K562 (cell line): ENCODE results near the gene PINK1. TPM values are rescaled to one million over a fixed set of nuclear protein-coding genes. Genes with fewer than 3 reads are reported as not detected.
A peak's percentile ranks its signal among the peaks of the same experiment; 100 is the strongest.

Experiments used
- ATAC-seq: fragments of 200-7000 bp; cut with Tn5 transposase; 3 replicates; pipeline ENCODE4 v1.9.1; 2020; ENCODE audit warnings: moderate library complexity
- BruUV-seq: library from RNA; stranded (reverse); fragments of 400-500 nt; replicated peaks from 2 replicates; lab custom pipeline; 2021; lab: Mats Ljungman, UMichigan
- CTCF ChIA-PET: fragments of 300-600 bp; formaldehyde crosslinking; extraction: SDS; loops from one replicate; lab custom pipeline; 2021; ENCODE audit warnings: low intra/inter-chr PET ratio; lab: Yijun Ruan, JAX
- POLR2A ChIA-PET: fragments of 300-600, 350-650 bp; sonication (Branson Sonifier 250); formaldehyde crosslinking; extraction: SDS; loops from one replicate; lab custom pipeline; 2021; ENCODE audit warnings: antibody characterized with exemption, inconsistent platforms; lab: Yijun Ruan, JAX
- DNase-seq, 4 experiments: peaks; one replicate each; pipeline versions ENCODE4 v3.0.0 to v3.0.0-alpha.2; 2011 to 2018; ENCODE audit warnings: low spot score in 3 of 4, mixed read lengths in 3 of 4; ENCODE audit errors: extremely low read depth in 1 of 4
- FAIRE-seq: peaks from 2 replicates; lab custom pipeline; 2011; peaks lifted over from hg19 to GRCh38; lab: Jason Lieb, UNC
- H2AFZ ChIP-seq: 2 replicates; pipeline ENCODE4 v1.6.0; 2011; ENCODE audit warnings: low read depth, low read length, control low read depth, inconsistent platforms
- H3K27ac ChIP-seq: fragments of 200-600 bp; 3 replicates; pipeline ENCODE4 v1.8.0; 2011; ENCODE audit warnings: low read depth, mild to moderate bottlenecking, control low read depth, inconsistent platforms, low read length, moderate library complexity, mixed read lengths; ENCODE audit errors: extremely low read depth
- H3K27me3 ChIP-seq, 2 experiments: fragments of 300-600 bp in 1 of 2; 2 replicates in 1 of 2; 3 replicates in 1 of 2; pipeline versions ENCODE4 v1.6.0 to v1.8.0; 2011; ENCODE audit warnings: inconsistent platforms in 2 of 2, low read length in 2 of 2, mild to moderate bottlenecking in 1 of 2, mixed read lengths in 1 of 2, moderate library complexity in 1 of 2; ENCODE audit not compliant: control insufficient read depth in 2 of 2, insufficient read depth in 2 of 2
- H3K36me3 ChIP-seq: fragments of 300-600 bp; 3 replicates; pipeline ENCODE4 v1.8.0; 2011; ENCODE audit warnings: mild to moderate bottlenecking, low read length, inconsistent platforms; ENCODE audit not compliant: control insufficient read depth, insufficient read depth
- H3K4me1 ChIP-seq, 2 experiments: fragments of 200-600 bp in 1 of 2; replicated peaks in 1 of 2; 2 replicates in 1 of 2; 3 replicates in 1 of 2; pipeline versions ENCODE4 v1.5.1 to v1.8.0; 2011; ENCODE audit warnings: inconsistent platforms in 2 of 2, low read length in 2 of 2, mild to moderate bottlenecking in 1 of 2, mixed read lengths in 1 of 2, moderate library complexity in 1 of 2; ENCODE audit not compliant: control insufficient read depth in 2 of 2, insufficient read depth in 2 of 2
- H3K4me2 ChIP-seq: 2 replicates; pipeline ENCODE4 v1.6.1; 2011; ENCODE audit warnings: low read length, control low read depth, inconsistent platforms, mixed read lengths; ENCODE audit not compliant: insufficient read depth
- H3K4me3 ChIP-seq: fragments of 200-600 bp; sonication (generic), shearing (Covaris generic); 2 replicates; pipeline ENCODE4 v1.5.1; 2016; ENCODE audit warnings: control low read depth, inconsistent platforms
- H3K79me2 ChIP-seq: fragments of 200-600 bp; 3 replicates; pipeline ENCODE4 v1.8.0; 2011; ENCODE audit warnings: low read length, inconsistent platforms; ENCODE audit not compliant: control insufficient read depth, insufficient read depth
- H3K9ac ChIP-seq, 2 experiments: 2 replicates each; pipeline versions ENCODE4 v1.6.0 to v1.6.1; 2011; ENCODE audit warnings: low read depth in 2 of 2, low read length in 2 of 2, control low read depth in 1 of 2, inconsistent platforms in 1 of 2, mild to moderate bottlenecking in 1 of 2, mixed read lengths in 1 of 2; ENCODE audit not compliant: insufficient read depth in 1 of 2
- H3K9me1 ChIP-seq: one replicate; pipeline ENCODE4 v1.6.0; 2011; ENCODE audit warnings: inconsistent platforms, mild to moderate bottlenecking, low read length, moderate library complexity; ENCODE audit not compliant: control insufficient read depth, insufficient read depth
- H3K9me3 ChIP-seq: replicated peaks from 2 replicates; pipeline ENCODE4 v1.5.1; 2011; ENCODE audit warnings: low read depth, low read length, inconsistent platforms; ENCODE audit not compliant: control insufficient read depth, insufficient read depth
- H4K20me1 ChIP-seq: replicated peaks from 2 replicates; pipeline ENCODE4 v1.6.1; 2011; ENCODE audit warnings: low read length, inconsistent platforms, mixed read lengths; ENCODE audit not compliant: control insufficient read depth, insufficient read depth
- CBX2 ChIP-seq: fragments of 200-600 bp; sonication (generic); IDR thresholded peaks from one replicate; pipeline ENCODE4 v1.6.1; 2012; ENCODE audit warnings: mild to moderate bottlenecking, low read length, inconsistent platforms; ENCODE audit not compliant: insufficient read depth, poor library complexity, severe bottlenecking
- EGR1 ChIP-seq: fragments of 450-650 bp; conservative IDR thresholded peaks from 2 replicates; pipeline ENCODE4 v1.6.1; 2017; ENCODE audit warnings: mild to moderate bottlenecking
- ETV1 ChIP-seq: fragments of 450-650 bp; conservative IDR thresholded peaks from 2 replicates; pipeline ENCODE4 v1.6.1; 2016; ENCODE audit warnings: missing genetic modification characterization, control low read depth, low read depth, missing compliant biosample characterization
- HDAC1 ChIP-seq, 2 experiments: fragments of 450-650 bp; IDR thresholded peaks; 2 replicates each; pipeline ENCODE4 v1.6.1; 2016 to 2017; ENCODE audit warnings: inconsistent platforms in 1 of 2, mild to moderate bottlenecking in 1 of 2, moderate library complexity in 1 of 2
- KDM1A ChIP-seq, 2 experiments: fragments of 450-650 bp; IDR thresholded peaks; 2 replicates each; pipeline ENCODE4 v1.6.1; 2016; ENCODE audit warnings: mild to moderate bottlenecking in 2 of 2
- MECOM ChIP-seq: fragments of 250-450 bp; sonication (Bioruptor Pico); IDR thresholded peaks from 2 replicates; pipeline ENCODE4 v1.8.0; 2022; ENCODE audit warnings: inconsistent platforms
- MYC ChIP-seq, 2 experiments: fragments of 250-450 bp in 1 of 2; sonication (Bioruptor Pico) in 1 of 2; IDR thresholded peaks; 2 replicates each; pipeline versions ENCODE4 v1.5.1 to v1.6.1; 2012 to 2021; ENCODE audit warnings: low read depth in 2 of 2, borderline replicate concordance in 1 of 2, improper control_type of control experiment in 1 of 2, low read length in 1 of 2, mild to moderate bottlenecking in 1 of 2, moderate library complexity in 1 of 2
- NKRF ChIP-seq: fragments of 450-650 bp; IDR thresholded peaks from 2 replicates; pipeline ENCODE4 v1.6.1; 2016; ENCODE audit warnings: borderline replicate concordance
- PBX2 ChIP-seq, 2 experiments: IDR thresholded peaks in 1 of 2; conservative IDR thresholded peaks in 1 of 2; 2 replicates each; pipeline ENCODE4 v1.6.1; 2016; ENCODE audit warnings: low read depth in 2 of 2, mild to moderate bottlenecking in 1 of 2, missing compliant biosample characterization in 1 of 2, missing genetic modification characterization in 1 of 2, moderate library complexity in 1 of 2
- PHB ChIP-seq: fragments of 250-450 bp; sonication (Bioruptor Pico); IDR thresholded peaks from 2 replicates; pipeline ENCODE4 v1.5.0; 2021
- SIN3A ChIP-seq, 2 experiments: fragments of 150-350 bp in 1 of 2; IDR thresholded peaks; 2 replicates each; pipeline ENCODE4 v1.6.1; 2011 to 2016; ENCODE audit warnings: borderline replicate concordance in 2 of 2, low read depth in 2 of 2, low read length in 2 of 2, mild to moderate bottlenecking in 2 of 2, moderate library complexity in 2 of 2; ENCODE audit not compliant: control insufficient read depth in 1 of 2
- ZBTB7A ChIP-seq: IDR thresholded peaks from 2 replicates; pipeline ENCODE4 v1.6.1; 2011; ENCODE audit warnings: low read depth, mild to moderate bottlenecking, low read length, moderate library complexity, borderline replicate concordance; ENCODE audit not compliant: control insufficient read depth
- ZBTB8A ChIP-seq: fragments of 450-650 bp; IDR thresholded peaks from 2 replicates; pipeline ENCODE4 v1.6.1; 2018; ENCODE audit warnings: mild to moderate bottlenecking, moderate library complexity; ENCODE audit not compliant: partially characterized antibody
- ZC3H11A ChIP-seq: IDR thresholded peaks from 2 replicates; pipeline ENCODE4 v1.6.1; 2012; ENCODE audit warnings: low read depth, low read length, improper control_type of control experiment
- ZNF134 ChIP-seq: fragments of 250-450 bp; sonication (Bioruptor Pico); conservative IDR thresholded peaks from 2 replicates; pipeline ENCODE4 v1.4.0; 2020
- WGBS: fragments of 100-300 bp; shearing (Covaris generic); methylation state at CpG from one replicate; pipeline ENCODE4 v1.1.6; 2016; ENCODE audit warnings: low coverage, mixed read lengths; ENCODE audit not compliant: insufficient coverage; ENCODE audit errors: missing lambda C conversion rate; 5-methylcytosine and 5-hydroxymethylcytosine counted together
- in situ Hi-C: fragments of 300-500 bp; cut with MboI; formaldehyde crosslinking; loops from 4 replicates; pipeline ENCODE4 v1.15.0; 2018; ENCODE audit warnings: inconsistent platforms, mixed read lengths
- intact Hi-C: fragments of 100-400 bp; cut with micrococcal nuclease; formaldehyde crosslinking; loops from 2 replicates; pipeline ENCODE4 v1.14.2; 2022
- polyA plus RNA-seq, 8 experiments: library from polyadenylated mRNA; depleted of rRNA in 4 of 8; stranded (reverse) in 5 of 8; unstranded in 3 of 8; fragments of >200 nt; fragmentation: Nextera tagmentation in 2 of 8; fragmentation: Illumina TruSeq in 1 of 8; extraction: Ambion mirVana in 2 of 8; extraction: Trizol in 1 of 8; gene quantifications; 2 replicates each; pipeline versions ENCODE4 v1.2.1 to v1.2.3, GENCODE V29; 2011 to 2014; ENCODE audit warnings: inconsistent platforms in 1 of 8, missing spikeins in 1 of 8
- total RNA-seq, 7 experiments: library from RNA; depleted of rRNA in 6 of 7; stranded (reverse); fragments of >200 nt in 6 of 7; fragmentation: Illumina TruSeq in 2 of 7; extraction: Trizol in 2 of 7; gene quantifications; 2 replicates each; pipeline versions ENCODE4 v1.2.1 to v1.2.3, GENCODE V29; 2011 to 2021; ENCODE audit warnings: low replicate concordance in 1 of 7

Gene PINK1
- total and polyA plus RNA-seq, 9 of the 15 experiments (the other 6 are each of a cell fraction or from before 2014, with no cell fraction given): 1.5 to 11.3 (median 6.8) TPM

- H3K27ac ChIP-seq: no peak overlapping the region
- FAIRE-seq: no peak
- TF ChIP-seq KDM1A (IDR thresholded peaks at IDR 0.05): peak; percentile 92 to 94; a peak in 3 of 4 replicates
- TF ChIP-seq SIN3A (IDR thresholded peaks at IDR 0.05; ENCODE audit: borderline replicate concordance in 2 of 2, control insufficient read depth in 1 of 2, low read depth in 2 of 2, low read length in 2 of 2): no peak
- no peak for TF ChIP-seq ZBTB7A
- TF ChIP-seq ZC3H11A: no peak
- TF ChIP-seq NKRF: no peak
- no peak for TF ChIP-seq PBX2 (CRISPR knock-in tag; IDR thresholded peaks at IDR 0.05; ENCODE audit: low read depth)
- TF ChIP-seq PBX2 (tag; conservative IDR thresholded peaks at IDR 0.05; ENCODE audit: low read depth): peak; percentile 66
- TF ChIP-seq EGR1: peak; percentile 72
- no peak for TF ChIP-seq MYC (IDR thresholded peaks at IDR 0.05; ENCODE audit: low read depth, low read length)
- no peak for TF ChIP-seq MYC (CRISPR knock-in tag; IDR thresholded peaks at IDR 0.05; ENCODE audit: borderline replicate concordance, low read depth)
- 0 out of 2 replicates have a peak, but pooled peaks have one; percentile 29 for TF ChIP-seq ZNF134 (CRISPR knock-in tag)
- TF ChIP-seq CBX2: no peak
- 0 out of 4 replicates have a peak, but pooled peaks of 1 of the 2 experiments have one; percentile 16 for TF ChIP-seq HDAC1 (IDR thresholded peaks at IDR 0.05)
- TF ChIP-seq PHB (CRISPR knock-in tag): no peak
- no peak for TF ChIP-seq MECOM (CRISPR knock-in tag)
- TF ChIP-seq ZBTB8A: no peak
- TF ChIP-seq ETV1 (tag): no peak
Observed at GRCh38 chr1:20589331-20590278, 43.7 kb upstream of the PINK1 start.

More at GRCh38 chr1:20589331-20590278, 43.7 kb upstream of the PINK1 start:
- 9% methylated on average over 21 of the region's 24 CpGs for WGBS
- no peak overlapping the region for H3K4me2 ChIP-seq
- intact Hi-C loops (no loop called here), in situ Hi-C loops (no loop called here)
- ChIA-PET POLR2A (no interaction called here), CTCF (no interaction called here)
- H3K9me1 ChIP-seq: no peaks in the 10 kb centered on the region
- H4K20me1 ChIP-seq: 0 out of 2 replicates have a peak, but pooled peaks cover 3% of the 10 kb centered on the region
- no peak overlapping the region for H3K4me3 ChIP-seq
- peaks cover 3 to 10% of the 10 kb centered on the region in 2 experiments; a peak in 3 of 5 replicates for H3K4me1 ChIP-seq
- no peaks in the 10 kb centered on the region for H3K79me2 ChIP-seq
- DNase-seq (peak in 1 of 4 experiments; percentile 22), ATAC-seq (peak; percentile 46)
- peak overlapping the region in 1 of 2 experiments; percentile 22; a peak in 2 of 4 replicates for H3K9ac ChIP-seq
- no TSS peak for BruUV-seq
- no peaks in the 10 kb centered on the region for H3K36me3 ChIP-seq
- H3K9me3 ChIP-seq: no peaks in the 10 kb centered on the region
- peaks cover 36 to 64% of the 10 kb centered on the region in 2 experiments for H3K27me3 ChIP-seq
- no peak overlapping the region for H2AFZ ChIP-seq
